Bronchus fibroblast of lung (primary cell): ENCODE measurements around the gene FANCD2. TPM values are rescaled to one million over a fixed set of nuclear protein-coding genes. Genes with fewer than 3 reads are reported as not detected.

Source experiments
- total RNA-seq: library from RNA; depleted of rRNA; stranded (reverse); fragments of >200 nt; gene quantifications from 2 replicates; pipeline ENCODE4 v1.2.3, GENCODE V29; 2015

The FANCD2 gene
- 26.2 and 38.7 TPM in 2 replicates for total RNA-seq

DNA sequence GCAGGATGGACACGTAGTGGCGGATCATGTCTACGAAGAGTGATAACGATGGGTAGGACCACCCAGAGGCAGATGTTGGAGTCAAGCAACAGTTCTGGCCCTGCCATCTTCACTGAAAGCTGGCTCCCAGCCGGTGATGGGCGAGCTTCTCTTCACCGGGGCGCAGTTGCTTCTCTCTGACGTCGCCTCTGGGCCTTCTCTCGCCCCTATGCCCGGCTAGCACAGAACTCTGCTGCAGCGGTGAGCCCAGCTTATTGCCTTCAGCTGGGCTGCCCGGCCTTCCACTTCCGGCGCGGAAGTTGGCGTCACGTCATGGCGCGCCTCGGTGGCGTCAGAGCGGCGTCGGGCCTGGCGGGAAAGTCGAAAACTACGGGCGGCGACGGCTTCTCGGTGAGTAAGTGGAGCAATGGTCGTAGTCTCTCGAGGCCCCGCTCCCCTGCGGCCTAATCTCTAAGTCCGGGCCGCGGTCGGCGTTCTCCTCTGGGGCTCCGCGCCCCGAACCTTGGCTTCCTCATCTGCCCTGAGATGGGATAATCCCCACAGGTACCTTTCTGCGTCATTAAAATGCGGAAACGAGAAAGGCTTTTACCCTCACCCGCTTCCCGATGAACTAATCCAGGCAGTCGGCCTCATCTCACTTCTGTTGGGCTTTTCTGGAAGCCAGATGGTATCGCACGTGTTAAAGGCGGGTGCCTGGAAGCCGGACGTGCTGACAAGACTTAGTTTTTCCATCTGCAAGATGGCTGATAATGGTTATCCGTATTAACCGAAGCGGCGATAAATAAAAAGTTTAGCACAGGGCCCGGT, at the start of gene FANCD2:
Gene FANCD2 (plus strand): TSS at position 354 of the 807 bp plus-strand sequence. CDS start 2,221 bp downstream, outside the sequence.

DNA sequence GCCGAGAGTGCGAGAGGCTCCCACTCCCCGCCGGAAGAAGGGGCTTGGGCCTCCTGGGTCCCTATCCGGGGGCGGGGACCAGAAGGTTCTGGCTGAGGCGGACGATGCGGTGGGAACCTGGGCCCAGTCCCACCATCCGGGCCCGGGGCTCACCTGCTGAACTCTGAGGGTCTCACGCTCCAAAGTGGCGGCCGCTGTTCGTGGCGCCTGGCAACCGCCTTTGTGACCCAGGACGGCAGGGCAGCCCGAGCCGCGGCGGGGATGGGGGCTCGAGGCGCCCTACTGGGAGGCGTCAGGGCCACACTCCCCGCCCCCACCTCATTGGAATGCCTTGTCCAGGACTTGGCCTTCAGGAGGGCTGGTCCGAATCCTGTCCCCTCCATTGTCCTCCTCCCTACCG, 81.9 kb downstream of the FANCD2 start, which contains the start of gene FANCD2OS:
Gene FANCD2OS (minus strand): TSS at position 165 of the 400 bp plus-strand sequence. CDS start 3,481 bp downstream, outside the sequence.

DNA sequence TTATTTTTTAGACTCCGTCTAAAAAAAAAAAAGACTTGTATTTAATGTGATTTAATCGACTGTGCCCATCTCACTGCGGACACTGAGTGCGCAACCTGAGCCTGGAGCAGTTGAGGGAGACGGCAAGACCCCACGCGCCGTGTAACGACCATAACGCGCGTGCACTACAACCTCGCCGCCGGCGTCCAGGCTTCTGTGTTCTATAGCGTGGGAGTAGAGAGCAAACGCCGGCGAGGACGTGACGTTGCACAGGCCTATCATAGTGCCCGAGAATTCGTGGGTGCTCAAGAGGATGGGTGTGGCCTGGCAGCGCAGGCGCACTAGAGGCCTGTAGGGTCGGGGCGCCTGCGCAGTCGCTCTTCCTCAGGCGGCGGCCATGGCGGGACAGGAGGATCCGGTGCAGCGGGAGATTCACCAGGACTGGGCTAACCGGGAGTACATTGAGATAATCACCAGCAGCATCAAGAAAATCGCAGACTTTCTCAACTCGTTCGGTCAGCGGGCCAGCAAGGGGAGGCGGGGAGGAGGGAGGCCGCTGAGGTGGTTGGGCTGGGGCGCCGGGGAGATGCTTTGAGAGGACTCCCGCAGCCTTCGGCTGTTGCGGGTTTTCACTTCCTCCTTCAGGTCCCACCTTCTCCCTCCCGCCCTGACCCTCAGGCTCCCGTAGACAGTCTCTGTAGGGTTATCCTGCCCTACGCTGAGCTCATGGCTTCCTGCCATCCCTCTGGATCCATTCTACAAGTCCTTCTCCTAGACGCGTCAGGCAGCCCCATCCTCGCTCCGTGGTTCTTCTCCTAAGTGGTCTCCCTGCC, 89.3 kb downstream of the FANCD2 start, which contains the start of gene BRK1:
Gene BRK1 (plus strand): TSS at position 350 of the 812 bp plus-strand sequence. CDS start 27 bp downstream, at position 377.

Other genes starting within 250 kb of the FANCD2 start
- 81.9 and 89.2 TPM in 2 replicates for gene TADA3, start 234.0 kb upstream of the FANCD2 start, total RNA-seq
- gene ARPC4, start 233.4 kb upstream of the FANCD2 start, total RNA-seq: 195 and 196 TPM in 2 replicates
- gene TTLL3, start 216.2 kb upstream of the FANCD2 start, total RNA-seq: 8.3 and 8.7 TPM in 2 replicates
- 51.3 and 56.5 TPM in 2 replicates for gene RPUSD3, start 182.4 kb upstream of the FANCD2 start, total RNA-seq
- gene CIDEC, start 146.2 kb upstream of the FANCD2 start, total RNA-seq: 0.15 and 0.17 TPM in 2 replicates
- 45.2 and 54.7 TPM in 2 replicates for gene JAGN1, start 135.8 kb upstream of the FANCD2 start, total RNA-seq
- 3.9 and 6.6 TPM in 2 replicates for gene IL17RE, start 123.6 kb upstream of the FANCD2 start, total RNA-seq
- gene IL17RC, start 109.3 kb upstream of the FANCD2 start, total RNA-seq: 40.0 and 44.6 TPM in 2 replicates
- gene CRELD1, start 92.6 kb upstream of the FANCD2 start, total RNA-seq: 12.8 and 14.5 TPM in 2 replicates
- gene PRRT3, start 74.0 kb upstream of the FANCD2 start, total RNA-seq: 1.8 and 3.2 TPM in 2 replicates
- 23.7 and 35.4 TPM in 2 replicates for gene EMC3, start 39.6 kb upstream of the FANCD2 start, total RNA-seq
- not detected in 2 replicates for gene FANCD2OS, start 81.8 kb downstream of the FANCD2 start, total RNA-seq
- 95.5 and 110 TPM in 2 replicates for gene BRK1, start 89.2 kb downstream of the FANCD2 start, total RNA-seq
- gene VHL, start 115.3 kb downstream of the FANCD2 start, total RNA-seq: 23.9 and 28.2 TPM in 2 replicates
- gene IRAK2, start 138.5 kb downstream of the FANCD2 start, total RNA-seq: 3.0 and 3.5 TPM in 2 replicates
- gene TATDN2, start 222.0 kb downstream of the FANCD2 start, total RNA-seq: 10.4 and 11.6 TPM in 2 replicates